Brain microvascular endothelial cell (primary cell): ENCODE measurements around the gene TYRP1.

Source experiments
- DNase-seq: peaks from one replicate; pipeline ENCODE4 v3.0.0-alpha.2; 2020
- H3K27ac ChIP-seq: fragments of 250-450 bp; sonication (Bioruptor Pico); 2 replicates; pipeline ENCODE4 v1.5.1; 2020; ENCODE audit warnings: mild to moderate bottlenecking, moderate library complexity
- H3K27me3 ChIP-seq: fragments of 250-450 bp; sonication (Bioruptor Pico); replicated peaks from 2 replicates; pipeline ENCODE4 v1.5.1; 2020; ENCODE audit warnings: mild to moderate bottlenecking
- H3K36me3 ChIP-seq: fragments of 250-450 bp; sonication (Bioruptor Pico); replicated peaks from 2 replicates; pipeline ENCODE4 v1.5.1; 2020; ENCODE audit warnings: mild to moderate bottlenecking
- H3K4me3 ChIP-seq: 2 replicates; pipeline ENCODE4 v1.5.1; 2011; ENCODE audit warnings: low read depth, mild to moderate bottlenecking, control low read depth, low read length, moderate library complexity
- CTCF ChIP-seq: IDR thresholded peaks from 2 replicates; pipeline ENCODE4 v1.5.1; 2011; ENCODE audit warnings: low read depth, mild to moderate bottlenecking, moderate library complexity, low read length, control low read depth, inconsistent platforms; ENCODE audit errors: missing control alignments
- in situ Hi-C: cut with HindIII; loops from 2 replicates; pipeline ENCODE4 v1.10.0; 2017; ENCODE audit warnings: low sequenced_read_pairs, low pct_ligation_motif_present

TYRP1 gene

GRCh38 chr9:12656803-12657202, 36.4 kb upstream of the TYRP1 start:
- in situ Hi-C loops = no loop called here
- no peaks in the 10 kb centered on the region for H3K27me3 ChIP-seq
- no peak for DNase-seq
- no peaks in the 10 kb centered on the region for H3K36me3 ChIP-seq
- H3K4me3 ChIP-seq = no peak overlapping the region
- H3K27ac ChIP-seq = no peak overlapping the region
- no peak for TF ChIP-seq CTCF

GRCh38 chr9:12657233-12657632, 36.0 kb upstream of the TYRP1 start:
- Histone ChIP-seq H3K36me3 (no peaks in the 10 kb centered on the region), H3K27me3 (no peaks in the 10 kb centered on the region), H3K27ac (no peak overlapping the region), H3K4me3 (no peak overlapping the region)
- no peak for DNase-seq
- in situ Hi-C loops = no loop called here
- no peak for TF ChIP-seq CTCF

- in situ Hi-C loops = no loop called here
- no peak for DNase-seq
- TF ChIP-seq CTCF = no peak
- Histone ChIP-seq H3K36me3 (no peaks in the 10 kb centered on the region), H3K4me3 (no peak overlapping the region), H3K27ac (no peak overlapping the region), H3K27me3 (no peaks in the 10 kb centered on the region)
Observed at GRCh38 chr9:12657998-12658397, 35.2 kb upstream of the TYRP1 start.

GRCh38 chr9:12658531-12659209, 34.5 kb upstream of the TYRP1 start:
- H3K27ac ChIP-seq = no peak overlapping the region
- TF ChIP-seq CTCF = no peak
- no peak for DNase-seq
- in situ Hi-C loops = no loop called here
- no peak overlapping the region for H3K4me3 ChIP-seq
- H3K27me3 ChIP-seq = no peaks in the 10 kb centered on the region
- no peaks in the 10 kb centered on the region for H3K36me3 ChIP-seq

- no peak overlapping the region for H3K27ac ChIP-seq
- no peak overlapping the region for H3K4me3 ChIP-seq
- in situ Hi-C loops = no loop called here
- no peaks in the 10 kb centered on the region for H3K36me3 ChIP-seq
- no peak for DNase-seq
- no peak for TF ChIP-seq CTCF
- H3K27me3 ChIP-seq = no peaks in the 10 kb centered on the region
Observed at GRCh38 chr9:12659220-12659619, 34.0 kb upstream of the TYRP1 start.

- DNase-seq = no peak
- Histone ChIP-seq H3K36me3 (no peaks in the 10 kb centered on the region), H3K27me3 (no peaks in the 10 kb centered on the region), H3K4me3 (no peak overlapping the region), H3K27ac (no peak overlapping the region)
- in situ Hi-C loops = no loop called here
- peak; percentile 17 for TF ChIP-seq CTCF
Observed at GRCh38 chr9:12666813-12667212, 26.4 kb upstream of the TYRP1 start.
